ENCODE measurements around the gene SAMD4A. TPM values are rescaled to one million over a fixed set of nuclear protein-coding genes. Genes with fewer than 3 reads are reported as not detected.

Gene SAMD4A
- total RNA-seq, 1 donor from 2014 or later: 49.8 TPM

- DNase-seq (ENCODE audit: low spot score): no peak
Measured at GRCh38 chr14:54823757-54824549, 257.0 kb downstream of the SAMD4A start.

GRCh38 chr14:54828037-54828436, 261.1 kb downstream of the SAMD4A start:
- DNase-seq (ENCODE audit: low spot score): no peak

GRCh38 chr14:54829486-54830224, 262.7 kb downstream of the SAMD4A start:
- no peak for DNase-seq (ENCODE audit: low spot score)

- DNase-seq (ENCODE audit: low spot score): no peak
Measured at GRCh38 chr14:54830650-54831049, 263.7 kb downstream of the SAMD4A start.

- no peak for DNase-seq (ENCODE audit: low spot score)
Measured at GRCh38 chr14:54834081-54834480, 267.2 kb downstream of the SAMD4A start.

GRCh38 chr14:54834727-54835126, 267.8 kb downstream of the SAMD4A start:
- no peak for DNase-seq (ENCODE audit: low spot score)

- DNase-seq (ENCODE audit: low spot score): no peak
Measured at GRCh38 chr14:54836231-54836630, 269.3 kb downstream of the SAMD4A start.

- no peak for DNase-seq (ENCODE audit: low spot score)
Measured at GRCh38 chr14:54837508-54838149, 270.7 kb downstream of the SAMD4A start.

GRCh38 chr14:54838931-54839512, 272.1 kb downstream of the SAMD4A start:
- DNase-seq (ENCODE audit: low spot score): no peak

- DNase-seq (ENCODE audit: low spot score): no peak
Measured at GRCh38 chr14:54839701-54840119, 272.8 kb downstream of the SAMD4A start.

- DNase-seq (ENCODE audit: low spot score): no peak
Measured at GRCh38 chr14:54840336-54840735, 273.4 kb downstream of the SAMD4A start.

GRCh38 chr14:54840798-54841197, 273.9 kb downstream of the SAMD4A start:
- DNase-seq (ENCODE audit: low spot score): no peak

Other genes with a start within 250 kb of the SAMD4A start
- gene CDKN3, start 170.1 kb upstream of the SAMD4A start, total RNA-seq: 2.1 TPM
- gene CNIH1, start 125.8 kb upstream of the SAMD4A start, total RNA-seq: 98.5 TPM
- 27.9 TPM for gene GMFB, start 78.1 kb upstream of the SAMD4A start, total RNA-seq
- 17.6 TPM for gene CGRRF1, start 57.2 kb upstream of the SAMD4A start, total RNA-seq

Data from mucosa of gallbladder (tissue), 1 donor.